Stimulated activated naive CD8-positive, alpha-beta T cell treated with anti-CD3 and anti-CD28 coated beads, Interleukin-15, amount 100 ng/mL, for 72 hours (primary cell): ENCODE measurements around the gene ZNF641.

ENCODE experiments used
- ATAC-seq: fragments of 150-1000 bp; cut with Tn5 transposase; 2 replicates; pipeline ENCODE4 v1.10.0; 2021; ENCODE audit warnings: mild to moderate bottlenecking, moderate library complexity
- DNase-seq, 2 donors: peaks; one replicate each; pipeline ENCODE4 v3.0.0; 2021 to 2022
- H3K27ac Mint-ChIP-seq, 2 donors: one replicate each; pipeline ENCODE4 v1.8.0; 2022; ENCODE audit warnings: mild to moderate bottlenecking in 2 of 2, mixed read lengths in 2 of 2, moderate library complexity in 2 of 2
- H3K27me3 Mint-ChIP-seq: one replicate; pipeline ENCODE4 v1.8.0; 2022; ENCODE audit warnings: mixed read lengths
- H3K4me1 Mint-ChIP-seq: one replicate; pipeline ENCODE4 v1.8.0; 2022; ENCODE audit warnings: mild to moderate bottlenecking, mixed read lengths
- H3K4me3 Mint-ChIP-seq, 2 donors: one replicate each; pipeline ENCODE4 v1.8.0; 2022; ENCODE audit warnings: mild to moderate bottlenecking in 2 of 2, mixed read lengths in 2 of 2, moderate library complexity in 1 of 2
- H3K9me3 Mint-ChIP-seq, 2 donors: one replicate each; pipeline ENCODE4 v1.8.0; 2022; ENCODE audit warnings: mixed read lengths in 2 of 2

Gene ZNF641

GRCh38 chr12:48350249-48351021 is at the start of gene ZNF641:
ZNF641 (minus strand) TSS chr12:48350919; CDS start chr12:48348090, 2,829 bp downstream.
- peak within 1 kb of the TSS; percentile 96 to 97 for H3K27ac Mint-ChIP-seq
- ATAC-seq: peak; percentile 90
- H3K27me3 Mint-ChIP-seq: no peaks in the 10 kb centered on the region
- H3K4me3 Mint-ChIP-seq: peak within 1 kb of the TSS; percentile 90 to 95
- H3K9me3 Mint-ChIP-seq: no peaks in the 10 kb centered on the region
- peaks cover 30% of the 10 kb centered on the region for H3K4me1 Mint-ChIP-seq
- DNase-seq: peak; percentile 70 to 72

- no peak overlapping the region for H3K4me3 Mint-ChIP-seq
Observed at GRCh38 chr12:48390026-48390425, 39.3 kb upstream of the ZNF641 start.

GRCh38 chr12:48389409-48389808 is 38.7 kb upstream of the ZNF641 start:
- Mint-ChIP-seq H3K27ac (no peak overlapping the region), H3K9me3 (peaks cover 0 to 6% of the 10 kb centered on the region in 2 donors), H3K4me1 (no peaks in the 10 kb centered on the region), H3K4me3 (no peak overlapping the region), H3K27me3 (peaks cover 6% of the 10 kb centered on the region)
- DNase-seq: no peak
- no peak for ATAC-seq

More at GRCh38 chr12:48390026-48390425, 39.3 kb upstream of the ZNF641 start:
- DNase-seq: no peak
- H3K4me1 Mint-ChIP-seq: no peaks in the 10 kb centered on the region
- H3K27me3 Mint-ChIP-seq: peaks cover 12% of the 10 kb centered on the region
- no peak overlapping the region for H3K27ac Mint-ChIP-seq
- peaks cover 0 to 6% of the 10 kb centered on the region in 2 donors for H3K9me3 Mint-ChIP-seq
- no peak for ATAC-seq

- DNase-seq: no peak
- Mint-ChIP-seq H3K27me3 (peaks cover 1% of the 10 kb centered on the region), H3K27ac (no peak overlapping the region), H3K9me3 (peaks cover 0 to 6% of the 10 kb centered on the region in 2 donors), H3K4me1 (no peaks in the 10 kb centered on the region), H3K4me3 (no peak overlapping the region)
- ATAC-seq: no peak
Observed at GRCh38 chr12:48388938-48389337, 38.2 kb upstream of the ZNF641 start.

- no peak for ATAC-seq
- no peaks in the 10 kb centered on the region for H3K4me1 Mint-ChIP-seq
- no peak for DNase-seq
- no peak overlapping the region for H3K27ac Mint-ChIP-seq
- peaks cover 1% of the 10 kb centered on the region for H3K27me3 Mint-ChIP-seq
- no peak overlapping the region for H3K4me3 Mint-ChIP-seq
- peaks cover 0 to 7% of the 10 kb centered on the region in 2 donors for H3K9me3 Mint-ChIP-seq
Observed at GRCh38 chr12:48388460-48388859, 37.7 kb upstream of the ZNF641 start.

- peaks cover 16% of the 10 kb centered on the region for H3K27me3 Mint-ChIP-seq
- no peak overlapping the region for H3K4me3 Mint-ChIP-seq
- H3K27ac Mint-ChIP-seq: no peak overlapping the region
- H3K4me1 Mint-ChIP-seq: no peaks in the 10 kb centered on the region
- ATAC-seq (no peak), DNase-seq (no peak)
- H3K9me3 Mint-ChIP-seq: peaks cover 7 to 10% of the 10 kb centered on the region in 2 donors
Observed at GRCh38 chr12:48380596-48380995, 29.9 kb upstream of the ZNF641 start.

- no peak for DNase-seq
- peak overlapping the region in 1 of 2 donors; percentile 59 for H3K27ac Mint-ChIP-seq
- ATAC-seq: no peak
- no peaks in the 10 kb centered on the region for H3K4me1 Mint-ChIP-seq
- peaks cover 3 to 10% of the 10 kb centered on the region in 2 donors for H3K9me3 Mint-ChIP-seq
- H3K27me3 Mint-ChIP-seq: peaks cover 16% of the 10 kb centered on the region
- no peak overlapping the region for H3K4me3 Mint-ChIP-seq
Observed at GRCh38 chr12:48379794-48380193, 29.1 kb upstream of the ZNF641 start.

GRCh38 chr12:48377646-48378045 is 26.9 kb upstream of the ZNF641 start:
- peaks cover 7% of the 10 kb centered on the region for H3K27me3 Mint-ChIP-seq
- H3K4me1 Mint-ChIP-seq: no peaks in the 10 kb centered on the region
- H3K4me3 Mint-ChIP-seq: no peak overlapping the region
- ATAC-seq (no peak), DNase-seq (no peak)
- H3K9me3 Mint-ChIP-seq: peaks cover 0 to 6% of the 10 kb centered on the region in 2 donors
- H3K27ac Mint-ChIP-seq: no peak overlapping the region

- ATAC-seq (no peak), DNase-seq (no peak)
- no peak overlapping the region for H3K4me3 Mint-ChIP-seq
- H3K27me3 Mint-ChIP-seq: peaks cover 3% of the 10 kb centered on the region
- H3K27ac Mint-ChIP-seq: no peak overlapping the region
- H3K4me1 Mint-ChIP-seq: no peaks in the 10 kb centered on the region
- H3K9me3 Mint-ChIP-seq: peaks cover 2 to 7% of the 10 kb centered on the region in 2 donors
Observed at GRCh38 chr12:48374164-48374563, 23.4 kb upstream of the ZNF641 start.

- H3K4me3 Mint-ChIP-seq: no peak overlapping the region
- H3K9me3 Mint-ChIP-seq: peaks cover 8 to 11% of the 10 kb centered on the region in 2 donors
- DNase-seq (no peak), ATAC-seq (no peak)
- H3K4me1 Mint-ChIP-seq: no peaks in the 10 kb centered on the region
- H3K27ac Mint-ChIP-seq: no peak overlapping the region
- peaks cover 9% of the 10 kb centered on the region for H3K27me3 Mint-ChIP-seq
Observed at GRCh38 chr12:48366131-48366530, 15.4 kb upstream of the ZNF641 start.

- no peak for ATAC-seq
- Mint-ChIP-seq H3K27me3 (no peaks in the 10 kb centered on the region), H3K4me1 (no peaks in the 10 kb centered on the region), H3K9me3 (no peaks in the 10 kb centered on the region), H3K27ac (no peak overlapping the region), H3K4me3 (no peak overlapping the region)
- DNase-seq: no peak
Observed at GRCh38 chr12:48361664-48362339, 11.1 kb upstream of the ZNF641 start.

- Mint-ChIP-seq H3K4me3 (no peak overlapping the region), H3K27me3 (no peaks in the 10 kb centered on the region), H3K4me1 (no peaks in the 10 kb centered on the region), H3K27ac (no peak overlapping the region), H3K9me3 (no peaks in the 10 kb centered on the region)
- ATAC-seq: no peak
- DNase-seq: no peak
Observed at GRCh38 chr12:48358937-48359513, 8.3 kb upstream of the ZNF641 start.

- no peaks in the 10 kb centered on the region for H3K9me3 Mint-ChIP-seq
- no peaks in the 10 kb centered on the region for H3K27me3 Mint-ChIP-seq
- no peak overlapping the region for H3K4me3 Mint-ChIP-seq
- H3K27ac Mint-ChIP-seq: no peak overlapping the region
- DNase-seq (no peak), ATAC-seq (no peak)
- no peaks in the 10 kb centered on the region for H3K4me1 Mint-ChIP-seq
Observed at GRCh38 chr12:48356041-48356768, 5.5 kb upstream of the ZNF641 start.

- H3K9me3 Mint-ChIP-seq: no peaks in the 10 kb centered on the region
- H3K4me3 Mint-ChIP-seq: no peak overlapping the region
- no peaks in the 10 kb centered on the region for H3K27me3 Mint-ChIP-seq
- ATAC-seq: no peak
- H3K4me1 Mint-ChIP-seq: peaks cover 18% of the 10 kb centered on the region
- no peak for DNase-seq
- H3K27ac Mint-ChIP-seq: no peak overlapping the region
Observed at GRCh38 chr12:48352157-48352760, 1.5 kb upstream of the ZNF641 start.

GRCh38 chr12:48351022-48351708 is 446 bp upstream of the ZNF641 start:
- Mint-ChIP-seq H3K27ac (no peak overlapping the region), H3K27me3 (no peaks in the 10 kb centered on the region), H3K9me3 (no peaks in the 10 kb centered on the region), H3K4me1 (peaks cover 28% of the 10 kb centered on the region), H3K4me3 (peak overlapping the region; percentile 75 to 80)
- peak; percentile 61 for ATAC-seq
- DNase-seq: no peak
